Hematopoietic multipotent progenitor cell treated with erythropoietin and hydrocortisone succinate and interleukin-3 and kit ligand, for 17 days (in vitro differentiated cells): ENCODE results near the gene NCOA6.

Experiments used
- DNase-seq: peaks from one replicate; pipeline ENCODE4 v3.0.0-alpha.2; 2015; ENCODE audit warnings: low spot score

NCOA6 gene

DNA sequence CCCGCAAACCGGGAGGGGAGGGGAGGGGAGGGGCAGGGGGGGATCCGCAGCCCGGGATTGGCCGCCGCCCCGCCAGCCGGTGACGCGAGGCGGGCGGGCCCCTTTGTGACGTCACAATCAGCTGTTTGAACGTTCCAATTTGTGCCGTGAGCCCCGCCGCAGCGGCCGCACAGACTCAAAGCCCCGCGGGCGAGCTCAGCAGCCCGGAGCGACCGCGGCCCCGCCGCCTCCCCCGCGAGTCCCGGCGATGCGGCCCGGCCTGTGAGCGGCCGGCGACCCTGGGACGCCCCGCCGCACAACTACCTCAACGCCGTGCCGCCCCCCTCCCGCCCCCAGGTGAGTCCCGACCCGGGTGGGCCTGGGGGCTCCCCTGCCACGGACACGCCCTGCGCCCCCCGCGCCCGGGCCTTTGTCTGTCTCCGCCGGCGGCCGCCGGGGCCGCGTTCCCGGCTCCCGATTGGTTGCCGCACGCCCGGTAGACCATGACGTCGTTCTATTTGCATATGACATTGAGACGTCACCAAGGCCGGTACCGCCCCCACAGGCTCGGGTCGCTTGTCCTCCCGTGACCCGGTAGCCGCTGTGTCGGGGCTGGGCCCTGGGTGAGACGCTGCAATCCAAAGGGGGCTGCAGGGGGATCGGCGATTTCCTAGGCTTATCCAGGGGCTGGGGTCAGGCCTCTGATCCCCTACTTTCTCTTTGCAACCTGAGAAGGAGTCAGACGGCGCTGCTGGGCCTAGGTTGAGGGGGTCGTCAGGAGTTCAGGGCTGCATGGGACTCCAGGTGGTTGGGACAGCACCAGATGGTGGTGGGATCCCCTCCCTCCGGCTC, 121.1 kb downstream of the NCOA6 start, which contains the start of gene TP53INP2:
Gene TP53INP2 (plus strand): TSS at position 168 of the 831 bp plus-strand sequence. CDS start 4,396 bp downstream, outside the sequence.
- peak; percentile 96 for DNase-seq

DNA sequence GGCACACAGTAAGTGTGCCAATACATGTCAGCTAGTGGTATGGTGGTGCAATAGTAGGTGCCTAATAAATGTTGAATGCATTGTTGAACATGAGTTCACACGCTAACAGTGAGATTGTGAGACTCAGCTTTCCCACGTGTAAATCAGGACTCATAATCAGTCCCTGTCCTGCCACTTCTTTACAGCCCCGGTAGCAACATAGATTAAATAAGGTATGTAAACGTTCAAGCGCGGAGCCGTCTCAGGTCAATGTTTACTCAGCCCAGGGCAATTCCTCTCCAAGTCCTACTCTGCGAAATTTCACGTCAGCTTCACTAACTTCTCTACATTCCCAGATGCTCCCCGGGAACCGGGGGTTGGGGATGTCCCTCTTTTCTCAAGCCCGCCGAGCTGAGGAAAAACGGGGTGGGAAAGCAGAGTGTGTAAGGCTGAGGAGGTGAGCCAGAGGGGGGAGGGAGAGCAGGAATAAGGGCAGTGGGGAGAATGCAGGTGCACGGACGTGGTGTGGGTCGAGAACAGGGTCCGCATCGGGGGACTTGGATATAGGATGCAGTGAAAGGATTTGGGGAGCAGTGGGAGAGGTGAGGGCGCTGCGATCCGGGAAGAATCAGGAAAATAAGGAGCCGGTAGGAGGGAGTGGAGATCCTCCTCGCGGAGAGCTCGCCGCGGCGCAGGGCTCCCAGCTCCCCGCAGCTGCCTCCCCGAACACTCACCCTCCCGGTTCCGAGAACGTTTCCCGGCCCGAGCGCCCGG, 121.9 kb downstream of the NCOA6 start:
- peak; percentile 60 for DNase-seq

DNA sequence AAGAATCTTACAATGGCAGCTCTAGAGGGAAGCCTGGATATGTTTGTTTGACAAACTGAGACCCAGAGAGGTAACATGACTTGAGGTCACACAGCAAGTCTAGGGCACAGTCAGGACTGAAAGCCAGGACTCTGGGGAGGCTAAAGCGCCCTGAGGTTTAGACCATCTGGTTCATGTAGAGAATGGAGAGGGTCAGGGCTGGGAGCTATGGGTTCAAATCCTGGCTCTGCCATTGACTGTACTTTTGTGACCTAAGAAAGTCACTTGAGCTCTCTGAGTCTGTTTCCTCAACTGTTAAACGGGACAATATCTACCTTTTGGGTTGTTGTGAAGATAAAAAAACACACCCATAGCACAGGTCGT, 122.4 kb downstream of the NCOA6 start:
- no peak for DNase-seq

DNA sequence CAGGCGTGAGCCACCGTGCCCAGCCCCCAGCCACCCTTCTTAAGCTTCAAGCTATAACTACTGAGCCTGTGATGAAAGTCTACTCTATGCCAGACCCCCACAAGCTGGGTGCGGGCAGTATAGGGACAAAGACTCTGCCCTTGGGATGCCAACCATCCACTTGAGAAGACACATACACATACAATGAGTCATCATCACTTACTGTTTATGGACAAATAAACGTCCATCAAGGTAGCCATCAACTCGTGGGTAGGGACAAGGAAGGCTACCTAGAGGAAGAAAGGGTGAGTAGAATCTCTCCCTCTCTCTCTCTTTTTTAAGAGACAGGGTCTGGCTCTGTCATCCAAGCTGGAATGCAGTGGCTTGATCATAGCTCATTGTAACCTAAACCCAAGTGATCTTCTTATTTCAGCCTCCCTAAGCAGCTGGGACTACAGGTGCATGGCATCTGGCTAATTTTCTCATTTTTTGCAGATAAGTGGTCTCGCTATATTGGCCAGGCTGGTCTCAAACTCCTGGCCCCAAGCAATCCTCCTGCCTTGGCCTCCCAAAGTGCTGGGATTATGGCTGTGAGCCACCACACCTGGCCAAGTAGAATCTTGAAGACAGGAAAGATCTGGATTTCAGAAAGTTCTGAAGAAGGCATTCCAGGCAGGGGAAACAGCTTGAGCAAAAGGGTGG, 123.9 kb downstream of the NCOA6 start:
- DNase-seq = no peak

- DNase-seq = no peak
Observed at GRCh38 chr20:34693414-34693813, 132.0 kb downstream of the NCOA6 start.

DNA sequence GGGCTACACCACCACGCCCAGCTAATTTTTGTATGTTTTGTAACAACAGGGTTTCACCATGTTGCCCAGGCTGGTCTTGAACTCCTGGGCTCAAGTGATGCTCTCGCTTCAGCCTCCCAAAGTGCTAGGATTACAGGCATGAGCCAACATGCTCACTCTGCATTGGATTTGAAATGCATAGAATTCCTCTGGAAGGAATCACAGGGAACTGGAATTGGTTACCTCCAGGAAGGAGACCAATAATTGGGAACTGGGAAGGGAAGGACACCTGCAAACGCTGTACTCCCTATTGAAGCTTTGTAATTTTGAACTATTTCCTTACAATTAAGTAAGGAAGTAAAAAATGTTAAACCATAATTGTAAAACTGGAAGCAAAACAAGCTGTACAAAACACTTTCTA, 133.6 kb downstream of the NCOA6 start:
- DNase-seq = no peak

- no peak for DNase-seq
Observed at GRCh38 chr20:34689486-34689885, 136.0 kb downstream of the NCOA6 start.

GRCh38 chr20:34683667-34684066, 141.8 kb downstream of the NCOA6 start:
- DNase-seq = no peak

GRCh38 chr20:34680586-34681175, 144.8 kb downstream of the NCOA6 start:
- no peak for DNase-seq

DNA sequence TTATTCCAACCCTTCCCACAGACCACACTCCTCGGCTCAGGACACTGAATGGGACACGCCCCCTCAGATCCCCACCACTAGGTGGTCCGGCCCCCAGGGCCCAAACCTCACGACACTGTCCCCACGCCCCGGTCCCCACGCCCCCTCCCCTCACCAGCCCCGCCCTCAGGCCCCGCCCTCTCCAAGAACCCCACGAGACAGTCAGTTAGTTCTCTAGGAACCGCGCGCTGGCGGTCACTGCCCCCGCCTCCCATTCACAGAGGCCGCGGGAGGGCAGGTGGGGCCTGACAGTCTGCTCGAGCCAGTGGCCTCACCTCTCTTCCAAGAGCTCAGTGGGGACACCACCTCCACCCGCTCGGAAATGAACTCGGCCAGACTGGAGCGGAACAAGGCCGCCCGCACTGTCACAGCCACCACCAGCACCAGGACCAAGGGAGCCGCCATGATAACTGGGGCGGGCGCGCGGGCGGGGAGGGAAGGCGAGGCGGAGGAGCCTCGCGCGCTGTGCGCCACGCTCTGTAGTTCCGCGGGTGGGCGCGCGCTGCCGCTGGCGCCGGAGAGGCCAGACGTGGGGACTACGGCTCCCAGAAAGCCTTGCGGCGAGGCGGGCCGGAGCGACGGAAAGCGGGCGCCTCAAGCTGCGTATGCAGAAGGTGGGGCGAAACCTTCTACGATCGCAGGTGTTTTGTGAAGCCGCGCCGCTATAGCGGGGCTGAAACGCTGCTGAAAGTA, 148.6 kb downstream of the NCOA6 start, which contains the start of gene PIGU:
Gene PIGU (minus strand): TSS at position 451 of the 732 bp plus-strand sequence. CDS start 7 bp downstream, at position 444.
- peak; percentile 93 for DNase-seq

DNA sequence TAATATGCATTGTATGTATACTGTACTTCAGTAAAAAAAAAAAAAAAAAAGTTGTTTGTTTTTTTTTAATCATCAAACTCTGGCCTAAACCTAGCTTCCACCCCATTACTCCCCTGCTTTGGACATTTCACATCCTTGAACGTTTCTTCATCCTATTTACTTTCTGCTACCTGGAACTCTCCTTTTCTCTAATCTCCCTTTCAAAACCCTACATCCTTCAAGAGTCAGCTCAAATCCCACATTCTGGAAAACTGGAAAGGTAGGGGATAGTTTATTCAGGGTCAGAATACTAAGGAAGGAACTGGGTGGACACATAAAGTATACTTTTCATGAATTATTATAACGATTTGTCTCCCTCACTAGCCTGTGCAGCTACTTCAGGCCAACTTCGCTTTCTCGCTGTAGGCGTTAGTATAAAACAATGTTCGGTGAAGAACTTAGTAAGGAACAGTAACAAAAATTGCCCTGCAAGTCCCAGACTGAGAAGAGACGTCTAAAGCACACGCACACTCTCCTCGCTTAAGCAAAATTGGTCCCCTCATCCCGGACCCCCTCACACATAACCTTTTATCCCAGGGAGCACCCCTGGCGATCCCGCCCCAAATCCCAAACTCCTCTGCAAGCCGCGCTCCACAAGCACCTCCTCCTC, 149.3 kb downstream of the NCOA6 start:
- DNase-seq = no peak

- DNase-seq = no peak
Observed at GRCh38 chr20:34675561-34675960, 149.9 kb downstream of the NCOA6 start.

- DNase-seq = no peak
Observed at GRCh38 chr20:34673412-34673811, 152.0 kb downstream of the NCOA6 start.

DNA sequence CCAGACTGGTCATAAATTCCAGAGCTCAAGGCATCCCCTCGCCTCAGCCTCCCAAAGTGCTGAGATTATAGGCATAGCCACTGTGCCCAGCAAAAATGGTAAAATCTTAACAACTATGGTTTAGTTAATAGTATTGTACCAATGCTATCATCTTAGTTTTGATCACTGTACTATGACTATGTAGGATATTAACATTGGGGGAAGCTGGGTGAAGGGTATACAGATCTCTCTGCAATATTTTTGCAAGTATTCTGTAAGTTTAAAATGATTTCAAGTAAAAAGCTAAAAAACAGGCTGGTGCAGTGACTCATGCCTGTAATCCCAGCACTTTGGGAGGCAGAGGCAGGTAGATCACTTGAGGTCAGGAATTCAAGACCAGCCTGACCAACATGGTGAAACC, 156.4 kb downstream of the NCOA6 start:
- DNase-seq = no peak
